ENCODE measurements around the gene KLK10. TPM values are rescaled to one million over a fixed set of nuclear protein-coding genes. Genes with fewer than 3 reads are reported as not detected.

Gene KLK10
- total and polyA plus RNA-seq, 2 donors (not counting 1 experiment from before 2014, with no cell fraction given): 0.03 TPM; not detected in 1

DNA sequence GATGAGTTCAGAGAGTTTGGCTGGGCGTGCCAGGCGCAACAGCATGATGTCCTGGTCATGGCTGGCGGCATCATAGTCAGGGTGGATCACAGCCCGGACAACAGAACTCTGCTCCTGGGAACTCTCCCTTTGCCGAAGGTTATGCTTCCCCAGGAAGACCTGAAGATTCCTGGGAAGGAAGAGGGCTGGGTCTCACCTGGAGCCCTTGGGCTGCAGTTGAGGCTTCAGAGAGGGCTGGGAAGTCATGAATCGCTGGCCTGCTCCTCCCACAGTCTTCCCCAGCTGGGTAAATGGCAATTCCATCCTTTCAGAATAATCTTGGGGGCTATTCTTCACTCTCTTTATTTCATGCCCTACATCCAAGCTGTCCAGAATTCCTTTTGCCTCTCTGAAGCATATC is 56.1 kb downstream of the KLK10 start:
- Histone ChIP-seq H3K9me3 (ENCODE audit: control insufficient read depth, insufficient read depth, low read depth, low read length) (no peaks in the 10 kb centered on the region), H3K79me2 (ENCODE audit: control insufficient read depth, insufficient read depth, low read length) (no peaks in the 10 kb centered on the region), H3K27me3 (ENCODE audit: control insufficient read depth, insufficient read depth, low read length) (no peaks in the 10 kb centered on the region), H2AFZ (ENCODE audit: low read length) (no peak overlapping the region), H3K4me1 (ENCODE audit: control insufficient read depth, extremely low read depth, insufficient read depth, low read length) (no peaks in the 10 kb centered on the region), H3K36me3 (ENCODE audit: control insufficient read depth, insufficient read depth, low read length) (no peaks in the 10 kb centered on the region), H4K20me1 (ENCODE audit: control insufficient read depth, extremely low read depth, insufficient read depth, low read length) (no peaks in the 10 kb centered on the region), H3K9ac (ENCODE audit: insufficient read depth, low read length) (no peak overlapping the region), H3K4me2 (ENCODE audit: extremely low read depth, insufficient read depth, low read length) (no peak overlapping the region), H3K27ac (ENCODE audit: insufficient read depth, low read length) (no peak overlapping the region), H3K4me3 (replicated peaks in 1 of 4; ENCODE audit: control extremely low read depth in 1 of 4, insufficient read depth in 1 of 4, low read depth in 3 of 4, low read length in 4 of 4) (no peak overlapping the region)
- DNase-seq (ENCODE audit: low read depth in 2 of 2): no peak
- no peak for TF ChIP-seq EZH2 (IDR thresholded peaks at IDR 0.05; ENCODE audit: low read length, missing control alignments)
- TF ChIP-seq CTCF (conservative IDR thresholded peaks at IDR 0.05 in 1 of 2, IDR thresholded peaks at IDR 0.05 in 1 of 2; ENCODE audit: low read depth in 1 of 2, low read length in 2 of 2): no peak

Other genes with a start within 250 kb of the KLK10 start
- not detected in 2 replicates for gene GPR32, start 249.2 kb downstream of the KLK10 start, total RNA-seq
- not detected in 2 replicates for gene GPR32, start 249.2 kb downstream of the KLK10 start, polyA plus RNA-seq
- gene ACP4, start 229.3 kb downstream of the KLK10 start, total RNA-seq: not detected in 2 replicates
- not detected in 2 replicates for gene ACP4, start 229.3 kb downstream of the KLK10 start, polyA plus RNA-seq
- gene KLK1, start 195.9 kb downstream of the KLK10 start, total RNA-seq: not detected in 2 replicates
- not detected in 2 replicates for gene KLK1, start 195.9 kb downstream of the KLK10 start, polyA plus RNA-seq
- not detected in 2 replicates for gene KLK15, start 186.1 kb downstream of the KLK10 start, total RNA-seq
- gene KLK15, start 186.1 kb downstream of the KLK10 start, polyA plus RNA-seq: not detected in 2 replicates
- gene KLK3, start 164.8 kb downstream of the KLK10 start, total RNA-seq: not detected in 2 replicates
- not detected in 2 replicates for gene KLK3, start 164.8 kb downstream of the KLK10 start, polyA plus RNA-seq
- not detected in 2 replicates for gene KLK2, start 146.3 kb downstream of the KLK10 start, total RNA-seq
- gene KLK2, start 146.3 kb downstream of the KLK10 start, polyA plus RNA-seq: not detected in 2 replicates
- gene KLK4, start 108.3 kb downstream of the KLK10 start, total RNA-seq: not detected in 2 replicates
- not detected in 2 replicates for gene KLK4, start 108.3 kb downstream of the KLK10 start, polyA plus RNA-seq
- gene KLK5, start 66.7 kb downstream of the KLK10 start, total RNA-seq: not detected in 2 replicates
- gene KLK5, start 66.7 kb downstream of the KLK10 start, polyA plus RNA-seq: 0.10 TPM in 1 of 2 replicates, not detected in the other
- not detected in 2 replicates for gene KLK6, start 50.1 kb downstream of the KLK10 start, total RNA-seq
- gene KLK6, start 50.1 kb downstream of the KLK10 start, polyA plus RNA-seq: not detected in 2 replicates
- gene KLK7, start 35.8 kb downstream of the KLK10 start, total RNA-seq: not detected in 2 replicates
- not detected in 2 replicates for gene KLK7, start 35.8 kb downstream of the KLK10 start, polyA plus RNA-seq
- gene KLK8, start 18.1 kb downstream of the KLK10 start, total RNA-seq: not detected in 2 replicates
- gene KLK8, start 18.1 kb downstream of the KLK10 start, polyA plus RNA-seq: not detected in 2 replicates
- gene KLK11, start 6.9 kb upstream of the KLK10 start, total RNA-seq: not detected in 2 replicates
- gene KLK11, start 6.9 kb upstream of the KLK10 start, polyA plus RNA-seq: not detected in 2 replicates
- gene KLK12, start 15.3 kb upstream of the KLK10 start, total RNA-seq: not detected in 2 replicates
- gene KLK12, start 15.3 kb upstream of the KLK10 start, polyA plus RNA-seq: not detected in 2 replicates
- not detected in 2 replicates for gene KLK13, start 45.4 kb upstream of the KLK10 start, total RNA-seq
- not detected in 2 replicates for gene KLK13, start 45.4 kb upstream of the KLK10 start, polyA plus RNA-seq
- not detected in 2 replicates for gene KLK14, start 63.2 kb upstream of the KLK10 start, total RNA-seq
- not detected in 2 replicates for gene KLK14, start 63.2 kb upstream of the KLK10 start, polyA plus RNA-seq
- gene CTU1, start 88.7 kb upstream of the KLK10 start, total RNA-seq: 6.9 and 8.1 TPM in 2 replicates
- 0.98 and 1.2 TPM in 2 replicates for gene CTU1, start 88.7 kb upstream of the KLK10 start, polyA plus RNA-seq
- gene SIGLEC9, start 105.2 kb upstream of the KLK10 start, total RNA-seq: not detected in 2 replicates
- not detected in 2 replicates for gene SIGLEC9, start 105.2 kb upstream of the KLK10 start, polyA plus RNA-seq
- gene SIGLEC7, start 122.6 kb upstream of the KLK10 start, total RNA-seq: not detected in 2 replicates
- not detected in 2 replicates for gene SIGLEC7, start 122.6 kb upstream of the KLK10 start, polyA plus RNA-seq
- gene CD33, start 205.4 kb upstream of the KLK10 start, total RNA-seq: not detected in 2 replicates
- not detected in 2 replicates for gene CD33, start 205.4 kb upstream of the KLK10 start, polyA plus RNA-seq
- not detected in 2 replicates for gene SIGLECL1, start 231.4 kb upstream of the KLK10 start, total RNA-seq
- not detected in 2 replicates for gene SIGLECL1, start 231.4 kb upstream of the KLK10 start, polyA plus RNA-seq

All from fibroblast of lung (primary cell).